HEK293 (cell line): ENCODE measurements around the gene DNAH1.

Experiments used
- CTCF ChIA-PET: fragments of 350-600 bp; formaldehyde crosslinking; extraction: SDS; loops from one replicate; lab custom pipeline; 2021; ENCODE audit warnings: antibody characterized with exemption; lab: Yijun Ruan, JAX
- POLR2A ChIA-PET: fragments of 300-600 bp; formaldehyde crosslinking; extraction: SDS; loops from one replicate; lab custom pipeline; 2020; ENCODE audit warnings: antibody characterized with exemption, inconsistent platforms; lab: Yijun Ruan, JAX
- H3K27ac ChIP-seq: fragments of 200-500 bp; sonication (Bioruptor generic); 2 replicates; pipeline ENCODE4 v1.5.1; 2014; ENCODE audit warnings: low read depth, low read length, control low read depth, inconsistent platforms; ENCODE audit errors: extremely low read depth
- H3K36me3 ChIP-seq, 2 experiments: fragments of 200-500 bp in 1 of 2; sonication (Bioruptor generic) in 1 of 2; 1 replicate in 1 of 2; 2 replicates in 1 of 2; pipeline ENCODE4 v1.5.1; 2014 to 2017; ENCODE audit warnings: inconsistent platforms in 2 of 2, low read length in 2 of 2; ENCODE audit not compliant: control insufficient read depth in 2 of 2, insufficient read depth in 1 of 2
- H3K4me1 ChIP-seq: fragments of 200-500 bp; sonication (Bioruptor generic); 2 replicates; pipeline ENCODE4 v1.5.1; 2014; ENCODE audit warnings: mild to moderate bottlenecking, low read length, inconsistent platforms; ENCODE audit not compliant: control insufficient read depth, insufficient read depth
- H3K4me3 ChIP-seq: 2 replicates; pipeline ENCODE4 v1.5.1; 2011; ENCODE audit warnings: low read depth, mild to moderate bottlenecking, control low read depth, low read length, moderate library complexity
- H3K9me3 ChIP-seq: fragments of 200-500 bp; sonication (Bioruptor generic); 2 replicates; pipeline ENCODE4 v1.5.1; 2014; ENCODE audit warnings: low read depth, low read length, inconsistent platforms; ENCODE audit not compliant: control insufficient read depth, insufficient read depth
- CTCF ChIP-seq: fragments of 450-650 bp; formaldehyde crosslinking; IDR thresholded peaks from 2 replicates; pipeline ENCODE4 v1.5.1; 2016; ENCODE audit warnings: missing biosample characterization, missing genetic modification characterization
- MZF1 ChIP-seq: fragments of 450-650 bp; formaldehyde crosslinking; IDR thresholded peaks from 2 replicates; pipeline ENCODE4 v1.5.1; 2017; ENCODE audit warnings: missing biosample characterization, missing genetic modification characterization, borderline replicate concordance
- SCRT2 ChIP-seq: fragments of 450-650 bp; formaldehyde crosslinking; IDR thresholded peaks from 2 replicates; pipeline ENCODE4 v1.5.1; 2016; ENCODE audit warnings: missing biosample characterization, missing genetic modification characterization
- ZNF155 ChIP-seq: fragments of 450-650 bp; formaldehyde crosslinking; IDR thresholded peaks from 2 replicates; pipeline ENCODE4 v1.5.1; 2016; ENCODE audit warnings: missing biosample characterization, missing genetic modification characterization
- ZNF404 ChIP-seq: fragments of 450-650 bp; formaldehyde crosslinking; IDR thresholded peaks from 2 replicates; pipeline ENCODE4 v1.5.1; 2017; ENCODE audit warnings: missing biosample characterization, missing genetic modification characterization
- ZNF510 ChIP-seq: fragments of 450-650 bp; formaldehyde crosslinking; IDR thresholded peaks from 2 replicates; pipeline ENCODE4 v1.5.1; 2018; ENCODE audit warnings: mild to moderate bottlenecking, missing genetic modification characterization, missing biosample characterization; ENCODE audit not compliant: insufficient replicate concordance
- ZNF623 ChIP-seq: fragments of 450-650 bp; formaldehyde crosslinking; IDR thresholded peaks from 2 replicates; pipeline ENCODE4 v1.5.1; 2016; ENCODE audit warnings: missing biosample characterization, missing genetic modification characterization
- ZNF654 ChIP-seq: fragments of 450-650 bp; formaldehyde crosslinking; IDR thresholded peaks from 2 replicates; pipeline ENCODE4 v1.5.1; 2016; ENCODE audit warnings: low read depth, missing biosample characterization, missing genetic modification characterization
- ZNF677 ChIP-seq: fragments of 450-650 bp; IDR thresholded peaks from 2 replicates; pipeline ENCODE4 v1.5.0; 2018; ENCODE audit warnings: missing biosample characterization, mild to moderate bottlenecking, missing genetic modification characterization, moderate library complexity
- TF ChIP-seq, protein P1 (sequence below): fragments of 450-650 bp; formaldehyde crosslinking; IDR thresholded peaks from 2 replicates; pipeline ENCODE4 v1.5.1; 2016; ENCODE audit warnings: missing biosample characterization, missing genetic modification characterization
- TF ChIP-seq, protein P2 (sequence below): fragments of 450-650 bp; formaldehyde crosslinking; IDR thresholded peaks from 2 replicates; pipeline ENCODE4 v1.5.1; 2016; ENCODE audit warnings: missing biosample characterization, missing genetic modification characterization
- TF ChIP-seq, protein P3 (sequence below): fragments of 450-650 bp; formaldehyde crosslinking; IDR thresholded peaks from 2 replicates; pipeline ENCODE4 v1.5.1; 2016; ENCODE audit warnings: missing biosample characterization, missing genetic modification characterization

DNAH1 gene

DNA sequence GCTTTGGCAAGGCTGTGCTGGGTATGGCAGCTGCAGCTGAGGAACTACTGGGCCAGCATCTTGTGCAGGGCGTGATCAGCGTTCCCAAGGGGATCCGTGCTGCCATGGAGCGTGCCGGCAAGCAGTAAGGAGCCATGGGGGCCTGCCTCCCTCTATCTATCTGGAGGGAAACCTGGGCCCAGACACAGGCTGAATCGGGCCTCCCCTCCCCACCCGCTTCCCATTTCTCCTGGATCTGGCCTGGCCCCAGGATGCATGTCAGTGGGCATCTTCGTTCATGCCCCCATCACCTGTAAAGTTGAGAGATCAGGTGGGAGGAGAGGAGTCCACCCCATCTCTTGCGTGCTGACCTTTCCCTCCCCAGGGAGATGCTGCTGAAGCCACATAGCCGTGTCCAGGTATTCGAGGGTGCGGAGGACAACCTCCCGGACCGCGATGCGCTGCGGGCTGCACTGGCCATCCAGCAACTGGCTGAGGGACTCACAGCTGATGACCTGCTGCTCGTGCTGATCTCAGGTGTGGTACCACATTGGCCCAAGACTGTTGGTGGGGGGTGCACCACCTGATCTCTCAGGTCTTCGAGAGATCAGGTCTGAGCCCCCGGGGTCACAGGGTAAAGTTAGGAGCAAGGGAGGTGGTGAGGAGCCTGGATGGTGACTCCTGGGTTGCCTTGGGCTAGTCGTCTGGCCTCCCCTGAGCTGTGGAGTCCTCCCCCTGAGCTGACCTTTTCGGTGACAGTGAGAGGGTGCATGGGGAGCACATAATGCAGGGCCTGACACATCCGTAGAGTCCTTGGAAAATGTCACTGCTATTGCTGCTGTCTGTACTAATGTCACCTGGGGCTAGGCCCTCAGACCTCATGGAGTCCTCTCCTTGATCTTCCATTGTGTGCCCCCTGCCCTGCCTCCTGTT lies 25.3 kb upstream of the DNAH1 start:
- H3K4me3 ChIP-seq: no peak overlapping the region
- ChIA-PET POLR2A (no interaction called here), CTCF (interaction anchor here (0.6 to 3.0 kb wide), 3 partner anchors 48 to 157 kb away, joined by 3 to 33 read pairs (median 3); no protein-coding TSS in a partner anchor)
- no peaks in the 10 kb centered on the region for H3K9me3 ChIP-seq
- peaks cover 0 to 22% of the 10 kb centered on the region in 2 experiments; a peak in 1 of 3 replicates for H3K36me3 ChIP-seq
- H3K4me1 ChIP-seq: no peaks in the 10 kb centered on the region
- TF ChIP-seq MZF1 (tag by site-specific recombination): no peak
- TF ChIP-seq, protein P1, sequence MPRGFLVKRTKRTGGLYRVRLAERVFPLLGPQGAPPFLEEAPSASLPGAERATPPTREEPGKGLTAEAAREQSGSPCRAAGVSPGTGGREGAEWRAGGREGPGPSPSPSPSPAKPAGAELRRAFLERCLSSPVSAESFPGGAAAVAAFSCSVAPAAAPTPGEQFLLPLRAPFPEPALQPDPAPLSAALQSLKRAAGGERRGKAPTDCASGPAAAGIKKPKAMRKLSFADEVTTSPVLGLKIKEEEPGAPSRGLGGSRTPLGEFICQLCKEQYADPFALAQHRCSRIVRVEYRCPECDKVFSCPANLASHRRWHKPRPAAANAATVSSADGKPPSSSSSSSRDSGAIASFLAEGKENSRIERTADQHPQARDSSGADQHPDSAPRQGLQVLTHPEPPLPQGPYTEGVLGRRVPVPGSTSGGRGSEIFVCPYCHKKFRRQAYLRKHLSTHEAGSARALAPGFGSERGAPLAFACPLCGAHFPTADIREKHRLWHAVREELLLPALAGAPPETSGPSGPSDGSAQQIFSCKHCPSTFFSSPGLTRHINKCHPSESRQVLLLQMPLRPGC: no peak
- TF ChIP-seq ZNF510: no peak
- no peak for TF ChIP-seq ZNF623 (tag by site-specific recombination)
- TF ChIP-seq, protein P2, sequence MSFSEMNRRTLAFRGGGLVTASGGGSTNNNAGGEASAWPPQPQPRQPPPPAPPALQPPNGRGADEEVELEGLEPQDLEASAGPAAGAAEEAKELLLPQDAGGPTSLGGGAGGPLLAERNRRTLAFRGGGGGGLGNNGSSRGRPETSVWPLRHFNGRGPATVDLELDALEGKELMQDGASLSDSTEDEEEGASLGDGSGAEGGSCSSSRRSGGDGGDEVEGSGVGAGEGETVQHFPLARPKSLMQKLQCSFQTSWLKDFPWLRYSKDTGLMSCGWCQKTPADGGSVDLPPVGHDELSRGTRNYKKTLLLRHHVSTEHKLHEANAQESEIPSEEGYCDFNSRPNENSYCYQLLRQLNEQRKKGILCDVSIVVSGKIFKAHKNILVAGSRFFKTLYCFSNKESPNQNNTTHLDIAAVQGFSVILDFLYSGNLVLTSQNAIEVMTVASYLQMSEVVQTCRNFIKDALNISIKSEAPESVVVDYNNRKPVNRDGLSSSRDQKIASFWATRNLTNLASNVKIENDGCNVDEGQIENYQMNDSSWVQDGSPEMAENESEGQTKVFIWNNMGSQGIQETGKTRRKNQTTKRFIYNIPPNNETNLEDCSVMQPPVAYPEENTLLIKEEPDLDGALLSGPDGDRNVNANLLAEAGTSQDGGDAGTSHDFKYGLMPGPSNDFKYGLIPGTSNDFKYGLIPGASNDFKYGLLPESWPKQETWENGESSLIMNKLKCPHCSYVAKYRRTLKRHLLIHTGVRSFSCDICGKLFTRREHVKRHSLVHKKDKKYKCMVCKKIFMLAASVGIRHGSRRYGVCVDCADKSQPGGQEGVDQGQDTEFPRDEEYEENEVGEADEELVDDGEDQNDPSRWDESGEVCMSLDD (tag by site-specific recombination): no peak
- TF ChIP-seq SCRT2 (tag by site-specific recombination): no peak
- TF ChIP-seq ZNF404 (tag by site-specific recombination): no peak
- H3K27ac ChIP-seq: no peak overlapping the region

DNA sequence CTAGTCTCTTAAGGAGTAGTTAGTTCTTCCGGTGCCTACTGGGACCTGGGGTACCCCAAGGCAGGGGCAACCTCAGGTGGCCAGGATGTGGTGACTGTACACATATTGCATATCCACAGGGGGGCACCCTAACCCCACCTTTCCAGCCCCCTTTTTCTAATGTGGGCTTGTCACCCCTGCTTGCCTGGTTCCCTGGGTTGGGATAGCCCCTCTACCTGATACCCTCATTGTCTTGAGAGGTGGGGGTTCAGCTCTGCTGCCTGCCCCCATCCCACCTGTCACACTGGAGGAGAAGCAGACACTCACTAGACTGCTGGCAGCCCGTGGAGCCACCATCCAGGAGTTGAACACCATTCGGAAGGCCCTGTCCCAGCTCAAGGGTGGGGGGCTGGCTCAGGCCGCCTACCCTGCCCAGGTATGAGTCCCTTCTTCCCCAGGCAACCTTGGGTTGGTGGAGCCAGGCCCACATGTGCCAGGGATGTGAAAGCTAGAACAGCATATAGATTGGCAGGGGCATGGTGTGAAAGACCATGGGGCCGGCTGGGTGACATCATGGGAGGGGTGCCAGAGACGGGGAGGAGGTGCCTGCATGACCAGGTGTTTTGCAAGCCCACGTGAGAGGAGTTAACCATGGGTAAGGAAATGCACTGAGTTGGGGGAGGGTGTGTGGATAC lies 24.5 kb upstream of the DNAH1 start:
- Histone ChIP-seq H3K27ac (no peak overlapping the region), H3K4me1 (no peaks in the 10 kb centered on the region), H3K9me3 (no peaks in the 10 kb centered on the region), H3K36me3 (peaks cover 0 to 22% of the 10 kb centered on the region in 2 experiments; a peak in 1 of 3 replicates), H3K4me3 (no peak overlapping the region)
- ChIA-PET CTCF (interaction anchor here (0.6 to 3.0 kb wide), 4 partner anchors 8 to 156 kb away, joined by 3 to 33 read pairs (median 4); no protein-coding TSS in a partner anchor), POLR2A (interaction anchor here (0.9 kb wide), 1 partner anchor 12 kb away, joined by 4 read pairs; no protein-coding TSS in a partner anchor)
- peak; percentile 45; the same call in 1 of the 2 replicates for TF ChIP-seq CTCF (tag by site-specific recombination)
- TF ChIP-seq, protein P3, sequence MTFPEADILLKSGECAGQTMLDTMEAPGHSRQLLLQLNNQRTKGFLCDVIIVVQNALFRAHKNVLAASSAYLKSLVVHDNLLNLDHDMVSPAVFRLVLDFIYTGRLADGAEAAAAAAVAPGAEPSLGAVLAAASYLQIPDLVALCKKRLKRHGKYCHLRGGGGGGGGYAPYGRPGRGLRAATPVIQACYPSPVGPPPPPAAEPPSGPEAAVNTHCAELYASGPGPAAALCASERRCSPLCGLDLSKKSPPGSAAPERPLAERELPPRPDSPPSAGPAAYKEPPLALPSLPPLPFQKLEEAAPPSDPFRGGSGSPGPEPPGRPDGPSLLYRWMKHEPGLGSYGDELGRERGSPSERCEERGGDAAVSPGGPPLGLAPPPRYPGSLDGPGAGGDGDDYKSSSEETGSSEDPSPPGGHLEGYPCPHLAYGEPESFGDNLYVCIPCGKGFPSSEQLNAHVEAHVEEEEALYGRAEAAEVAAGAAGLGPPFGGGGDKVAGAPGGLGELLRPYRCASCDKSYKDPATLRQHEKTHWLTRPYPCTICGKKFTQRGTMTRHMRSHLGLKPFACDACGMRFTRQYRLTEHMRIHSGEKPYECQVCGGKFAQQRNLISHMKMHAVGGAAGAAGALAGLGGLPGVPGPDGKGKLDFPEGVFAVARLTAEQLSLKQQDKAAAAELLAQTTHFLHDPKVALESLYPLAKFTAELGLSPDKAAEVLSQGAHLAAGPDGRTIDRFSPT (tag by site-specific recombination): no peak
- TF ChIP-seq ZNF155 (tag by site-specific recombination): no peak
- TF ChIP-seq ZNF654 (tag by site-specific recombination): peak; percentile 49
- no peak for TF ChIP-seq ZNF677 (tag by site-specific recombination)
- TF ChIP-seq, all 188 proteins: peak for 2
